NCI-H2196 treated with DMSO at 0.1 percent for 48 hours (cell line): ENCODE data around the gene ICAM5.
"Not testable (repeated sequence)": the region's sequence is repeated elsewhere in the genome, so short reads cannot be mapped to it uniquely, and the experiment has no call there.

Experiments
- DNase-seq: peaks from one replicate; lab custom pipeline; 2025; ENCODE audit not compliant: unreplicated experiment; lab: John Stamatoyannopoulos, UW

The ICAM5 gene

DNA sequence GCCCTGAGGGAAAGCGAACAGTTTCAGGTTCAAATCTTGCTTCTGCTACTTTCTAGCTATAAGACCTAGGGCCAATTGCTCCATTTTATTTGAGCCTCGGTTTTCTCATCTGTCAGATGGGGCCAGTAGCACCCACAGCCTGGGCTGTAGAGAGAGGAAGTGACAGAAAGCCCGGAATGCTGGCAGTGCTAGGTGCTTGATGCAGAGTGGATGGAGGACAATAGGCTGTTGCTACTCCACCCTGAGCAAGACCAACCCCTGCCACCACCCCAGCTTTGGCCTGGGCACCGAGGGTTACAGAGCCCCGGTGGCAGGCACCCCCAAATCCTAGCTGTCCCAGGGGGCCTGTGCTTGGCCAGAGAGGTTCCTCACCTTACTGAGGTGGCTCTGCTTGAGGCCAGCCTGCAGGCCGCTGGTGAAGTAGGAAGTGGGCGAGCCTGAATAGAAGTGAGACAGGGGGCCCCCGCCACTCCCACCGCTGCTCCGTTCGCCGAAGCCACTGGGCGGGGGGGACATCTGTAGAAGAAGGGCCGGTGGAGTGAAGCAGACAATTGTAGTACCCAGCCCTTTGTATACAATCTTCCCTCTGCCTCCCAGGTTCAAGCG lies 28.2 kb downstream of the ICAM5 start:
- DNase-seq, result no peak

DNA sequence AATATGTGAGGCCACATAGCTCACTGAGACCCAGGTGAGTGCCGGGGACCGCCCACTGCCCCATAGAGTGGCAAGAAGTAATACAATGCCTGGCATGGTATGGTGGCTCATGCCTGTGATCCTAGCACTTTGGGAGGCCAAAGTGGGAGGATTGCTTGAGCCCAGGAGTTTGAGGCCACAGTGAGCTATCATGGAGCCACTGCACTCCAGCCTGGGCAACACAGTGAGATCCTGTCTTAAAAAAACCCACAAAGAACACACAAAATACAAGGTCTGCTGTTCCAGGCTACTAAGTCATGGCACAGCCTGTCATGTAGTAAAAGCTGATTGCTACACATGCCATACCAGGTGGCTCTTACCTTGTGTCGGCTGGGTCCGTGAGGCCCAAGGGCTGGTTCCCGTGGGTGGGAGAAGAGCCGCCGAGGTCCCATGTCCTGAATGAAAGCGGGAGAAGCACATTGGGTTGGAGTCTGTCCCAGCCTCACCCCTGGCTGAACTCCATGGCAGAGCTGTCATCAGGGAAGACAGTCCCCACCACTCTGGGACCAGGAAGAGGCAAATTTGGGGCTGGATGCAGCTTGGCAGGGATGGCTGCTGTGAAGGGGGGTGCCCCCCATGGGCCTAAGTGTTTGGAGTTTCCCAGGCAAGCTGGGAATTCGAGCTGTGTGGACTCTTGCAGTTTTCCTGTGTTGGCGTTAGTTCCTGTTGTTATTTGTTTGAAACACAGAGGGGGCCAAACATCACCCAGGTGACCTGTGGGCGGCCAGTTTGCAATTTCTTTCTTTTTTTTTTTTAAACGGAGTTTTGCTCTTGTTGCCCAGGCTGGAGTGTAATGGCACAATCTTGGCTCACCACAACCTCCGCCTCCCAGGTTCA lies 29.3 kb downstream of the ICAM5 start:
- no peak for DNase-seq

DNA sequence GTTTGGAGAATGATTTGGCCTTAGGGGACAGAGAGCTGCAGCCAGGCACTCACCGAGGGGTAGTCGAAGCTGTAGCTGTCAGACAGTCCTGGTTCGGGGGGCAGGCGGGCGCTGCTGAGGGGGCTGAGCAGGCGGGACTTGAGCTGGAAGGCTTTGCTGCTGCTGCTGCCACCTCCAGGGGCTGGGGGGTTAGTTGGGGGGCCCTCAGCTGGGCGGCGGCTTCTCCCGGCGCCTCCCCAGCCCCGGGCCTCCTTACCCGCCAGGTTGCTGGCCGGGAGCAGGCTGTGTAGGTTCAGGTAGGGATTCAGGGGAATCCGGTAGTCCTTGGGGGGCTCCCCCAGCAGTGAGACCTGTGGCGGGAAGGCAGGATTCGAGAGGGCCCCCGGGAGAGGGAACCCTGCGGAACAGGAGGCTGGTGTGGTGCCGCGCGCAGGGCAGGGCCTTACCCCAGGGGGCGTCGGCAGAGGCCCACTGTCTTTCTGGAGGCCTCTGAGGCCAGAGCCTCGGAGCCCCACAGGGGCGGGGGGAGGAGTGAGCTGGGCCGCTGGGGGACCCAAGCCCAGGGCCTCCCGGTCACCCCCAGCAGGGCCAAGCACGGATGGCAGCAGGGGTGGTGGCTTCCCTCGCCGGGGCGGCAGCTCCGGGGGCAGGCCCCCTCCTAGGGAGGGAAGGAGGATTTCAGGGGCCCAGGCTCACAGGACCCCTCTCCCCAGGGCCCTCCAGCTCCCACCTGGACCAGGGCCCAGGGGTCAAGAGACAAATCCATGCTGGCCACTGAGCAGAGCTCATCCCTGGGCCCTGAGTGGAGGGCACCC lies 31.1 kb downstream of the ICAM5 start:
- no peak for DNase-seq

DNA sequence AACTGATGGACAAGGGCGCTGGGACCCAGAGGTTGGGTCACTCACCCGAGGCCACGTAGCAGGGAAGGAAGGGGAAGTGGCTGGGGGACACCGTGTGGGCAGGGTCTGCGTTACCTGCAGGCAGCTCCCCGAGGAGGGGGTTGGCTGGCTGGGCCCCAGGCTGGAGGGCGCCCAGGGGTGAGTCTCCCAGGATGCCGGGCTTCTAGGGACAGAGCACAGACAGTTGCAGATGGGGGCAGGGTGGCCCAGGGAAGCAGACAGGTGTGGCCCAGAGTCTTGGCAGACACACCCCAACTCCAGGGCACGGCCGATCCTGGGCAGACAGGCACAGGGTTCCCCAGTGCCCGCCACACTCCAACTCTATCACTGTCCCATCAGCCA lies 31.7 kb downstream of the ICAM5 start:
- DNase-seq, result no peak

DNA sequence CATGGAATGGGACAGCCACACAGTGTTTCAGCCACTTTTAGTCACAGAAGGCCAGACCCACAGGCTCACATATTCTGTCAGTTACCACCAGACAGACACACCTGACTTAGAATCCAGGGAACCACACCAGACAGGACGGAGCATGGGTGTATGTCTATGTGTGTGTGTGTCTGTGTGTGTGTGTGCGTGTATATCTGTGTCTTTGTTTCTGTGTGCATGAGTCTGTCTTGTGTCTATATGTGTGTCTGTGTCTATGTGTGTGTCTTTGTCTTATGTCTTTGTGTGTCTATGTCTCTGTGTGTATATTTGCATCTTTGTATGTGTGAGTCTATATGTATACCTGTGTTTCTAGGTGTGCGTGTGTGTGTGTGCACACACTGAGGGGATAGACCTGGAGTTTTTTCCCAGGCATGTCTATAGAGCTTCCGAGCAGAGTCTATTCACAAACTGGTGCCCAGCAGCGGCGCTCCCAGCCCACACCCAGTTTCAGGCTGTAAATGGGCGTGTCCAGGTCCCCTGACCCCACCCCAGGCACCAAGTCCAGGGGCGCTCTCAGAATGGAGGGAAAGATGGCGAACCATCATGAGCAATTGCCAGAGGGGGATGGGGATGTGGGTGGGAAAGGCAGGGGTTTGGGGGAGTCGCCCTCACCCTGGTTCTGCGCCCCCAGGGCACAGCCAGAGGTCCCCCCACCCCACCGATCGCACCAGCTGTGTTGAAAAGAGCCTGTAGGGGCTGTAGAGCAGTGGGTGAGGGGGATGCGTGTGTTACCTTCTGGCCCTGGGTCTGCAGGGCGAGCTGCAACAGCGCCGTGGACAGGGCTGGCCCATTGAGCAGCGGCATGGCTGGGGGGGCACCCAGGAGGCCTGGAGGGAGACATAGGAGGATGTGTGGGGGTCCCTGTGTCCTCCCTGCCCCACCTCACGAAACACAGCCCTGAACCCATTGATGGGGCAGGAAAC lies 32.4 kb downstream of the ICAM5 start:
- DNase-seq, result no peak

DNA sequence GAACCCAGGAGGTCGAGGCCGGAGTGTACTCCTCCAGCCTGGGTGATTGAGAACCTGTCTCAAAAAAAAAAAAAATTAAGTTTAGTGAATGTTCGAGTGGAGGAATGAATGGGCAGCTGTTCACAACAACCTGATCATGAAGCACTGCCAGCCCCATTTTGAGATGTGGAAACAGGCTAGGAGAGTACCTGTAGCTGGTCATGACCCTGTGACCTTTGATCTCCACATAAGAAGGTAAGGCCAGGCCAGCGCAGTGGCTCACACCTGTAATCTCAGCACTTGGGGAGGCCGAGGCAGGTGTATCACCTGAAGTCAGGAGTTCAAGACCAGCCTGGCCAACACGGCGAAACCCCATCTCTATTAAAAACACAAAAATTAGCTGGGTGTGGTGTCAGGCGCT lies 36.0 kb downstream of the ICAM5 start:
- no peak for DNase-seq

DNA sequence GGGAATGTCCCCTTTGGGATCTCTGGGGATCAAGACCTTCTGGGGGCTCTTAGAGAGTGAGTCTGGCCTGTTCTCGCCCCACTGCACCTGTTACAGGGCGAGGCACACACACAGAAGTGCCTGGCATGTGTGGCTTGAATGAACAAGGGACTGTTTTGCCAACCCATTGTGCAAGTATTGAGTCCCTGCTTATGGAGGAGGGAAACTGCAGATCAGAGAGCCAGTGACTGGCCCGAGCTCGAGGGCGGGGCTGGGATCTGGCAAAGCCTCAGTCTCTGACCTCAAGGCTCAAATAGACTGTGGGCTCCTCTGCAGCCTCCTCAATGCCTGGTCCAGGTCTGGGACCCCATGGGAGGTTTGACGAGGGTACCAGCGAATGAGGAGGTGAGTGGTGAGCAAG lies 38.0 kb downstream of the ICAM5 start:
- DNase-seq, result no peak

DNA sequence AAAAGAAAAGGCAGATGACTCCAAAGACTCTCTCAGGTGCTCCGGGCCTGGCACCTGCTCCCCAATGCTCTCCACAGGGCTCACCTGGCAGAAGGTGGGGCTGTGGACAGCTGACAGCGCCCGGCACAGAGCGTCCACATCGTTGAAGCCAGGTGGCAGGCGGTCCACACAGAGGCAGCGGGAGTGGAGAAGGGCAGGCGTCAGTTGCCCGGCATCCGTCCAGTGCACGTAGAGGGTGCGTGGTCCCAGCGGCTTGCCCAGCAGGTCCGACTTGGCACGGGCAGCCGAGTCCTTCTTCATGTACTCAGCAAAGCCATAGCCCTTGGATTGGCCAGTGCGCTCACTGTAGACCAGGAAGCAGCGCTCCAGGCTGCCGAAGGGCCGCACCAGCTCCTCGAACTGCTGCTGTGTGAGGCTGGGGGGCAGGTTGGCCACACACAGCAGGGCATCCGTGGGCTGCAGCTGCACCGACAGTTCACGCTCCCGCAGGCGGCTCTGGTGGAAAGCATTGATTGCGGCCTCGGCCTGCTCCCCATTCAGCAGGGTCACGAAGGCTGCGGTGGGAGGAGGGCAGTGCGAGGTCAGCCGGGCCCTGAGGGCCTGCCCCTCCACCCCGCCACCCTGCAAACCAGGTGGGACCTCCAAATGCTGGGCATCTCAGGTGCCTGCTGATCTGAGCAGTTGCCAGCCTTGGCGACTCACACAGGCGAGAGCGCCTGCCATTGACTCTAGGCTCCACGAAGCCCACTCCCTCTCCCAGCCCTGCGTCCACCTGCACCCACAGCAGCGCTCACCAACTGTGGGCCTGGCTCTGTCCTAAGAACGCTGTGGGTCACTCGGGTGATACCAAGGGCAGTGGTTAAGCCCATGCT lies 39.0 kb downstream of the ICAM5 start:
- no peak for DNase-seq

DNA sequence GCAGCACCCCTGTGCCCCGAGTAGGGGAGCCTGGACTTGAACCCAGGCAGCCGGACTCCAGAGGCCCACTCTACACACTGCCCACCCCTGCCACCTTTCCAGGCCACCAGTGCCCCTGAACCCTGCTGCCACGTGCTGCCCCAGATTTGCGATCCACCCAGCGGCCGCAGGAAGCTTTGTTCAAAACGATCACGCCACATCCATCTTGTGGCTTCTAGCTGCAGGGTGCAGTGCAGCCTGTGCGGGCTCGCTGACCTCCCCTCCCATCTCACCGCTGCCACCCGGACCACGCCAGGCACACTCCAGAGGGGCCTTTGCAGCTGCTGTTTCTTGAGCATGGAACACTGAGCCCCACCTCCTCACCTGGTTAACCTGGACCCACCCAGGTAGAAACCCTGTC lies 39.8 kb downstream of the ICAM5 start:
- no peak for DNase-seq

DNA sequence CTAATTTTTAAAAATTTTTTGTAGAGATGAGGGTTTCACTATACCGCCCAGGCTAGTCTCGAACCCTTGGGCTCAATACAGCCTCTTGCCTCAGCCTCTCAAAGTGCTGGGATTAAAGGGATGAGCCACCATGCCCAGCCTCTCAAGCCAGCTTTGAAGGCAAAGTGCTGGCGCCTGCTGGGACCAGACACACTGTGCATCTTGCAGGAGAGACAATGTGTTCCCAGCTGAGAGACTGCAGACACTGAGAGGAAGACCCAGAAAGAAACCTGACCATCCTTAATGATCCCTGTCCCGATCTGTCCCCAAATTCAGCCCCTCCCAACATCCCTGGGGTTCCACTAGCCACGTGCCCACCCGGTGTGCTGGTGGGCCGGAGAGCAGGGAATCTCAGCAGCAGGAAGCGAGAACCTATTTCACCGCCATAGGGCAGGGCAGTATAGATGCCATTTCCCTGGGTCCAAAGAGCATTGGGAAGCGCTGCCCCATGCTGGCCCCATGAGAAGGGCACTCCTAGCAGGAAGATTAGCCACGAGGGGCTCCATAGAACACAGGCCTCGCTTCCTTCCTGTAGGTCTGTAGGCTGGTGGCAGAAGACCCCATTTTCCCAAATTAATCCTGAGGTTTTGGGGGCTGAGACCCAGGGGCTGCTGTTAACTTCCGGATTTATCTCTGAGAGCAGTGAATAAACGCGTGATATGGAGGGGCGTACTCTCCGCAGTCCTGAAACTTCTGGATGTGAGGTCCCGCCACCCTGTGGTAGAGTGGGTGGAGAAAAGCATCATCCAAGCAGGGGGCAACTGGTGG lies 42.6 kb downstream of the ICAM5 start:
- DNase-seq, result no peak

DNA sequence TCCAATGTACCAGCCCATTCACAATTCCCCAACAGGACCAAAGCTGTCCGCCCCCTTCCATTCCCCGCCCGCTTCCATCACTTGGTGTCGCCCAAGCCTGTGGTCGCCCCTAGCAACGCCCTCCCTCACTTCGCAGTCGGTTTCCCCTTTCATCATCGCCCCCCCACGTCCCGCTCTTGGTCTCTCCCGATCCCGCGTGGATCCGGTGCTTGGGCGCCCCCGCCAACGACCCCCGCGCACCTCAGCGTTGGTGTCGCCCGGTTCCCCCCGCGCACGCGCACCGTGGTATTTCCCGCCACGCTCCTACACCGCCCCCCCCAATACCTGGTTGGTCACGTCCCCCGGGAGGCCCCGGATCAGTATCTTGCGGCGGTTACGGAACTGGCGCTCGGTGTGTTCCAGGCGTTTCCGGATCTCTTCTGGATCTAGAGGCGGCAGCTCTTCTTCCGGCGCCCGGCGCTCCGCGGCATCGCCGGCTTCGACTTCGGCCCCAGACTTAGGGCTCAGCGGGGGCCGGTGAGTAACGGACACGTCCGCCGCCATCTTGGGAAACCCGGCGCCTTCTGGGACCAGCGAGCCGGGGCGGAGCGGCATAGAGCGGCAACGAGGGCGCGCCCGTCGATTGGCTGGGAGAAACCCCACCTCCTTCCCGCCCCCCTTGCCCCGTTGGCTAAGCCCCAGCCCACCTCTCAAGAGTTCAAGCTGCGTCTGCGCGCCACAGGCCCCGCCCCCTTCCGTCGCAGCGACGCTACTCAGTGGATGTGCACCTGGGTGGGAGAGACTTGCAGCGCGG lies 43.4 kb downstream of the ICAM5 start, which contains the start of gene RAVER1:
Gene RAVER1 (minus strand): TSS at position 565 of the 793 bp plus-strand sequence. CDS start 22 bp downstream, at position 543.
- DNase-seq, result peak; percentile 91

DNA sequence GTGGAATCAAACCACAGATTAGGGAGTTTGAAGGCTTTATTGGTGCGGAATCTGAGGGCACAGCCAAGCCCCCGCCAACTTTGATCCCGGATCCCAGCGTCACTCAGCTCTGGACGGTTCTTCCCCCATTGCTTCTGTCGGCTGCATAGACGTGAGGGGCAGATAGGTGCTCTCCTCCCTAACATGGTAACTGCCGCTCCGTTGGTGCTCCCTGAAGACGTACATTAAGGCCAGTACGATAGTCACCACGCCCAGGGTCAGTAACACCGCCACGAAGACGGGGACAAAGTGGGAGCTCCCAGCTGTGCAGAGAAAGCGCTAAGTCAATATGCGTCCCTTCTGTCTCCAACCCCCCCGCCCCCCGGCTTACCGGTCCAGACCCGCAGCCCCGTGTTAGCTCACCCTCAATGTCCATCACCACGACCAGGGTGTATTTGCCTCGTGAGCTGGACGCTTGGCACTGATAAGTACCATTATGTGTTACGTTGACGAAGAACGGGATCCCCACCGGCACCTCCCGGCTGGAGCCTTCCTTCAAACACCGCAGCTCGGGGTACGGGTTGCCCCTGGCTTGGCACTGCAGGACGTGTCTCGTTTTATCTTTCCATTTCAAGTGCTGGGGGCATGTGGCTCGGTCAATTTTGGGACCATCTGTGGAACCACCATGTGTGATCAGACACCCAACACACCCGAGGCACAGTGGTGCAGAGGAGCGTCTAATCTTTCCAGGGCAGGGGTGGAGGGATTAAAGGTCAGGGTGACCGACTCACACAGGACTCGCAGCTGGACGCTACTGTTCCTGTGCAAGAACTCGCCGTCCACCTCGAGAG lies 44.2 kb downstream of the ICAM5 start:
- DNase-seq, result no peak

DNA sequence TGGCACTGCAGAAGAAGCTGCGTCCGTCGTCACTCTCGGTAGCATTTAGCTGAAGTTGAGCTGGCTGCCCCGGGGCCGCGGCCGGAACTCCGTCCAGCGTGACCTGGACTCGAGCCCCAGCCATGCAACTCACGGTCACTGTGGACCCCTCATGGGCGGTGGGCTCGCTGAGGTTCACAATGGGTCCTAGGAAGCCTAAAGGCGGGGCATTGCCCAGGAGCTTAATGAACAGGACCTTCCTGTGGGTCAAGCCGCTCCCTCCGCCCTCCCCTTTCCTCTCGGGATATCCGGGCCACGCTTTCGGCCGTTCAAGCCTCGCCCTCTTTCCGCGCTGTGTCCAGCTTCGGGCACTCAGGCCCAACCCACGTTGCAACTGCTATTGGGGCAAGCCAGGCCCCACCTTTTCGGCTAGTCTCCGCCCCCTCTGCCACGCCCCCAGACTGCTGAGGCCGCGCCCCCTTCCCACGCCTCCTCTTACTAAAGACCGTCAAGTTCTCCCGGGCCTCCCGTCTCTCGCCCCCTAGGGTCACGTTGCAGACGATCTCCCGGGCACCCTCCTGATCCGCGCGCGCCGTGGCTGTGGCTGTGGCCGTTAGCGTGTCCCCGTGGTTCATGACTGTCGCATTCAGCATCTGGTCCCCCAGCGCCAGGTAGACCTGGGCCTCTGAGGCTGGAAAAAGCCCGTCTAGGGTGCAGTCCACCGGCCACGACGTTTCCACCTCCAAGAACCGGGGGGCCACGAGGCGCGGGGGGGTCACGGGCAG lies 45.0 kb downstream of the ICAM5 start:
- DNase-seq, result peak; percentile 85

DNA sequence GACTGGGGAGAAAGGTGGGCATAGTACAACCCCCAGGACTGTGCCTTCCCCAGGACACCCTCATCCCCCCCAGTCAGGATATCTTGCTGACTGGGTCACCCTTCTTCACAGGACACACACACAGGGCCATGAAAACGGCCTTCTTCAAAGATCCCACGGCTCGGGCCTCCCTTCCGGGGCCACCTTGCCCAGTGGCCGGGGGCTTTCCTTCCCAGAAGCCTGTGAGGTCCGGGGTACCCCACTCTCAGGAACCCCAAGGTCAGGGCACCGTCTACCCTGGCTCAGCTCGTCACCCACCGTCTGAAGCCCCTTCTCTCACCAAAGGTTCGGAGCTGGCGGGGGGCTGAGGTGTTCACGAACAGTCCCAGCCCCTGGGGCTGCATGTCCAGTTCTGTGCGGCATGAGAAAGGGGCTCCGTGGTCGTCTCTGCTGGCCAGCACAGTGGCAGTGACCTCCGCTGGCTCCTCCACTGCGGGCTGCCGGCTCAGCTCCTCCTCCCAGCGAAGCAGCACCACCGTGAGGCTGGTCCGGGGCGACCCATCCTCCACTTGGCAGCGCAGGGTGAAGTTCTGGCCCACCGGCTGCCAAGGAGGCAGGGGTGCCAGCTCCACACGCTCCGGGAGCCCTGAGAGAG lies 45.7 kb downstream of the ICAM5 start:
- DNase-seq, result no peak

DNA sequence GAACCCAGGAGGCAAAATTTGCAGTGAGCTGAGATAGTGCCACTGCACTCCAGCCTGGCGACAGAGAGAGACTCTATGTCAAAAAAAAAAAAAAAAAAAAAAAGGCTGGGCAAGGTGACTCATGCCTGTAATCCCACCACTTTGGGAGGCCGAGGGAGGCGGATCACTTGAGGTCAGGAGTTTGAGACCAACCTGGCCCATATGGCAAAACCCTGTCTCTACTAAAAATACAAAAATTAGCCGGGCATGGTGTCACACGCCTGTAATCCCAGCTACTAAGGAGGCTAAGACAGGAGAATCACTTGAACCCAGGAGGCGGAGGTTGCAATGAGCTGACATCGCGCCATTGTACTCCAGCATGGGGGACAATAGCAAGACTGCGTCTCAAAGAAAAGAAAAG lies 47.0 kb downstream of the ICAM5 start:
- not testable (repeated sequence) for DNase-seq

DNA sequence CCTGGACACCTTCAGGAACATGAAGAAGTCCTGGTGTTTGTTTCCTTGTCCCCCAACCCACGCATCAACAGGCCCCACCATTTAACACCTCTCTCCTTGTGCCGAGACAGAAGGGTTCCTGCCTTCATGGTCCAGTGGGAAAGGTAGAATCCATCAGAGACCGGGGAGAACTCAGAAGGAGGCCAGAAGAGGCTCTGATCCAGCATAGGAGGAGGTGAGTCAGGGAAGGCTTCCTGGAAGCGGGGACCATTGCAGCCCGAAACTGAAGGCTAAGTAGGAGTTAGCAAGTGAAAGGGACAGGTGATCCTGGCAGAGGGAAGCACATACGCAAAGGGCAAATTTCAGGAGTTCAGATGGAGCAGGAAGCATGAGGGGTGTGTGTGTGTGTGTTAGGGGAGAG lies 49.2 kb downstream of the ICAM5 start:
- no peak for DNase-seq
